Adrenal gland (tissue), 5 donors: ENCODE results near the gene OOEP.

Experiments used
- CTCF ChIP-seq, 6 experiments: fragments of 450-650 bp in 4 of 6; fragments of 200-600 bp in 2 of 6; sonication (generic) in 1 of 6; IDR thresholded peaks; 1 replicate in 5 of 6; 2 replicates in 1 of 6; pipeline versions ENCODE4 v1.5.1 to v1.8.0; 2016 to 2021; ENCODE audit warnings: antibody characterized with exemption in 6 of 6, mild to moderate bottlenecking in 2 of 6, moderate library complexity in 1 of 6
- POLR2A ChIP-seq, 2 donors: fragments of 450-650 bp; IDR thresholded peaks; one replicate each; pipeline ENCODE4 v1.6.1; 2017; ENCODE audit warnings: antibody characterized with exemption in 2 of 2, mild to moderate bottlenecking in 2 of 2, moderate library complexity in 1 of 2
- donor health status: DM: no; HTN: no; CAD: no.

GRCh38 chr6:73389854-73390253 lies 20.2 kb upstream of the OOEP start:
- TF ChIP-seq POLR2A (IDR thresholded peaks at IDR 0.05) (no peak), CTCF (IDR thresholded peaks at IDR 0.05) (no peak)
